ENCODE measurements around the gene ACP6. TPM values are rescaled to one million over a fixed set of nuclear protein-coding genes. Genes with fewer than 3 reads are reported as not detected.

Gene ACP6
- total RNA-seq, 1 donor from 2014 or later: 19.2 TPM

DNA sequence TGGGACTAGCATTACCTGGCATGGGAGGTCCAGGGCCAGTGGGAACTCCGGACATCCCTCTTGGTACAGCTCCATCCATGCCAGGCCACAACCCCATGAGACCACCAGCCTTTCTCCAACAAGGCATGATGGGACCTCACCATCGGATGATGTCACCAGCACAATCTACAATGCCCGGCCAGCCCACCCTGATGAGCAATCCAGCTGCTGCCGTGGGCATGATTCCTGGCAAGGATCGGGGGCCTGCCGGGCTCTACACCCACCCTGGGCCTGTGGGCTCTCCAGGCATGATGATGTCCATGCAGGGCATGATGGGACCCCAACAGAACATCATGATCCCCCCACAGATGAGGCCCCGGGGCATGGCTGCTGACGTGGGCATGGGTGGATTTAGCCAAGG is 45.8 kb downstream of the ACP6 start:
- TF ChIP-seq, protein P1, sequence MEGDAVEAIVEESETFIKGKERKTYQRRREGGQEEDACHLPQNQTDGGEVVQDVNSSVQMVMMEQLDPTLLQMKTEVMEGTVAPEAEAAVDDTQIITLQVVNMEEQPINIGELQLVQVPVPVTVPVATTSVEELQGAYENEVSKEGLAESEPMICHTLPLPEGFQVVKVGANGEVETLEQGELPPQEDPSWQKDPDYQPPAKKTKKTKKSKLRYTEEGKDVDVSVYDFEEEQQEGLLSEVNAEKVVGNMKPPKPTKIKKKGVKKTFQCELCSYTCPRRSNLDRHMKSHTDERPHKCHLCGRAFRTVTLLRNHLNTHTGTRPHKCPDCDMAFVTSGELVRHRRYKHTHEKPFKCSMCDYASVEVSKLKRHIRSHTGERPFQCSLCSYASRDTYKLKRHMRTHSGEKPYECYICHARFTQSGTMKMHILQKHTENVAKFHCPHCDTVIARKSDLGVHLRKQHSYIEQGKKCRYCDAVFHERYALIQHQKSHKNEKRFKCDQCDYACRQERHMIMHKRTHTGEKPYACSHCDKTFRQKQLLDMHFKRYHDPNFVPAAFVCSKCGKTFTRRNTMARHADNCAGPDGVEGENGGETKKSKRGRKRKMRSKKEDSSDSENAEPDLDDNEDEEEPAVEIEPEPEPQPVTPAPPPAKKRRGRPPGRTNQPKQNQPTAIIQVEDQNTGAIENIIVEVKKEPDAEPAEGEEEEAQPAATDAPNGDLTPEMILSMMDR (IDR thresholded peaks at IDR 0.05; ENCODE audit: unreplicated experiment): no peak
- H3K27ac Mint-ChIP-seq (ENCODE audit: unreplicated experiment): no peak overlapping the region
- H3K9me3 Mint-ChIP-seq (ENCODE audit: unreplicated experiment): no peaks in the 10 kb centered on the region
- H3K36me3 Mint-ChIP-seq (ENCODE audit: low read depth, unreplicated experiment): peaks cover 24% of the 10 kb centered on the region
- no peak for DNase-seq (ENCODE audit: low spot score)
- H3K27me3 Mint-ChIP-seq (ENCODE audit: unreplicated experiment): peaks cover 4% of the 10 kb centered on the region
- H3K4me1 Mint-ChIP-seq (ENCODE audit: unreplicated experiment): peaks cover 17% of the 10 kb centered on the region
- no peak overlapping the region for H3K4me3 Mint-ChIP-seq (ENCODE audit: unreplicated experiment)

DNA sequence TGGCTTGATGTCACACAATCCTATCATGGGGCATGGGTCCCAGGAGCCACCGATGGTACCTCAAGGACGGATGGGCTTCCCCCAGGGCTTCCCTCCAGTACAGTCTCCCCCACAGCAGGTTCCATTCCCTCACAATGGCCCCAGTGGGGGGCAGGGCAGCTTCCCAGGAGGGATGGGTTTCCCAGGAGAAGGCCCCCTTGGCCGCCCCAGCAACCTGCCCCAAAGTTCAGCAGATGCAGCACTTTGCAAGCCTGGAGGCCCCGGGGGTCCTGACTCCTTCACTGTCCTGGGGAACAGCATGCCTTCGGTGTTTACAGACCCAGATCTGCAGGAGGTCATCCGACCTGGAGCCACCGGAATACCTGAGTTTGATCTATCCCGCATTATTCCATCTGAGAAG is 46.3 kb downstream of the ACP6 start:
- Mint-ChIP-seq H3K36me3 (ENCODE audit: low read depth, unreplicated experiment) (peaks cover 25% of the 10 kb centered on the region), H3K4me3 (ENCODE audit: unreplicated experiment) (no peak overlapping the region), H3K9me3 (ENCODE audit: unreplicated experiment) (no peaks in the 10 kb centered on the region), H3K27ac (ENCODE audit: unreplicated experiment) (no peak overlapping the region), H3K27me3 (ENCODE audit: unreplicated experiment) (peaks cover 4% of the 10 kb centered on the region), H3K4me1 (ENCODE audit: unreplicated experiment) (peaks cover 17% of the 10 kb centered on the region)
- DNase-seq (ENCODE audit: low spot score): no peak
- TF ChIP-seq, protein P1 (IDR thresholded peaks at IDR 0.05; ENCODE audit: unreplicated experiment): no peak

DNA sequence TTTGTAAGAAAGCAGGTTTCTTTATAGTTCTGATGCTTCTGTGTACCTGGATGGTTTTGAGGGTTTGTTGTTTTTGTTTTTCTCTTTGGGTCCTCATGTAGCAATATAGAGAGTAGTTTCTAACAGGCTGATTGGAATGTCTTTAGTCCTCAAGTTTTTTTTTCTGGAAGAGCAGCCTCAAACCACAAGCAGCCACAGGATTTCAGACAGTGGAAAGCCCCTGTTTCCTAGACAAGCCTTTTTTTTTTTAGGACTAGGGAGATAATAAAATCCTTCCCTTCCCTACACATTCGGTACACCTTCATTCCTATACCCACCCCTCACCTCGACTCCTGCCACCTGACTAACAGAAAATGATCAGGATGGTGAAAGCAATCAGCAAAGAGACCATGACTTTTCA is 47.6 kb downstream of the ACP6 start:
- Mint-ChIP-seq H3K9me3 (ENCODE audit: unreplicated experiment) (no peaks in the 10 kb centered on the region), H3K4me3 (ENCODE audit: unreplicated experiment) (no peak overlapping the region), H3K4me1 (ENCODE audit: unreplicated experiment) (peaks cover 10% of the 10 kb centered on the region), H3K27me3 (ENCODE audit: unreplicated experiment) (peaks cover 3% of the 10 kb centered on the region), H3K36me3 (ENCODE audit: low read depth, unreplicated experiment) (peaks cover 34% of the 10 kb centered on the region), H3K27ac (ENCODE audit: unreplicated experiment) (no peak overlapping the region)
- DNase-seq (ENCODE audit: low spot score): no peak
- TF ChIP-seq, protein P1 (IDR thresholded peaks at IDR 0.05; ENCODE audit: unreplicated experiment): no peak

DNA sequence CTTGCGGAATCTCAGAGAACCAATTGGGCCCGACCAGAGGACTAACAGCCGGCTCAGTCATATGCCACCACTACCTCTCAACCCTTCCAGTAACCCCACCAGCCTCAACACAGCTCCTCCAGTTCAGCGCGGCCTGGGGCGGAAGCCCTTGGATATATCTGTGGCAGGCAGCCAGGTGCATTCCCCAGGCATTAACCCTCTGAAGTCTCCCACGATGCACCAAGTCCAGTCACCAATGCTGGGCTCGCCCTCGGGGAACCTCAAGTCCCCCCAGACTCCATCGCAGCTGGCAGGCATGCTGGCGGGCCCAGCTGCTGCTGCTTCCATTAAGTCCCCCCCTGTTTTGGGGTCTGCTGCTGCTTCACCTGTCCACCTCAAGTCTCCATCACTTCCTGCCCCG is 49.8 kb downstream of the ACP6 start:
- TF ChIP-seq, protein P1 (IDR thresholded peaks at IDR 0.05; ENCODE audit: unreplicated experiment): no peak
- Mint-ChIP-seq H3K27me3 (ENCODE audit: unreplicated experiment) (peaks cover 3% of the 10 kb centered on the region), H3K4me1 (ENCODE audit: unreplicated experiment) (peaks cover 5% of the 10 kb centered on the region), H3K36me3 (ENCODE audit: low read depth, unreplicated experiment) (peaks cover 41% of the 10 kb centered on the region), H3K4me3 (ENCODE audit: unreplicated experiment) (no peak overlapping the region), H3K27ac (ENCODE audit: unreplicated experiment) (no peak overlapping the region), H3K9me3 (ENCODE audit: unreplicated experiment) (no peaks in the 10 kb centered on the region)
- DNase-seq (ENCODE audit: low spot score): no peak

DNA sequence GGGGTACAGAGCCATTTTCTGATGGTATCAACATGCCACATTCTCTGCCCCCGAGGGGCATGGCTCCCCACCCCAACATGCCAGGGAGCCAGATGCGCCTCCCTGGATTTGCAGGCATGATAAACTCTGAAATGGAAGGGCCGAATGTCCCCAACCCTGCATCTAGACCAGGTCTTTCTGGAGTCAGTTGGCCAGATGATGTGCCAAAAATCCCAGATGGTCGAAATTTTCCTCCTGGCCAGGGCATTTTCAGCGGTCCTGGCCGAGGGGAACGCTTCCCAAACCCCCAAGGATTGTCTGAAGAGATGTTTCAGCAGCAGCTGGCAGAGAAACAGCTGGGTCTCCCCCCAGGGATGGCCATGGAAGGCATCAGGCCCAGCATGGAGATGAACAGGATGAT is 50.6 kb downstream of the ACP6 start:
- peaks cover 3% of the 10 kb centered on the region for H3K27me3 Mint-ChIP-seq (ENCODE audit: unreplicated experiment)
- no peak overlapping the region for H3K4me3 Mint-ChIP-seq (ENCODE audit: unreplicated experiment)
- H3K36me3 Mint-ChIP-seq (ENCODE audit: low read depth, unreplicated experiment): peaks cover 39% of the 10 kb centered on the region
- no peak overlapping the region for H3K27ac Mint-ChIP-seq (ENCODE audit: unreplicated experiment)
- H3K4me1 Mint-ChIP-seq (ENCODE audit: unreplicated experiment): no peaks in the 10 kb centered on the region
- no peaks in the 10 kb centered on the region for H3K9me3 Mint-ChIP-seq (ENCODE audit: unreplicated experiment)
- DNase-seq (ENCODE audit: low spot score): no peak
- TF ChIP-seq, protein P1 (IDR thresholded peaks at IDR 0.05; ENCODE audit: unreplicated experiment): no peak
